ENCODE data around the gene RASSF10.

DNA sequence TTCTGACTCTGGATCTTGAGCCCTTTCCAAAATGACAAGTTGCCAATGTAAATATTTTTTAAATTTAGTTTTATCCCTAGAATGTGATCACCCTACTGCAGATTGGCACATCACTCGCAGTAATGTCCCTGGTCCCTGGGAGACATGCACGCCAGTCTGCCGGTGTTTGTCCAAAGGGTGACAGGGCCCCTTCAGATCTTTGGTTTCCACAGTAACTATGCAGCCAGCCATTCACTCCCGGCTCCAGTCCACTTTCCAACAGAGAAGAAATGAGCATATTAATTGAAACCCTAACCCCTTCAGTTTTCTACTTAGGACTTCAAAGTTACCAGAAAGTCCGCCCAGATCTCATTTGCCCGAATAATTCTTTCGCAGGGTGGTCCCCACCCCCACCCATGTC is 25.8 kb upstream of the RASSF10 start:
- TF ChIP-seq, protein P1, sequence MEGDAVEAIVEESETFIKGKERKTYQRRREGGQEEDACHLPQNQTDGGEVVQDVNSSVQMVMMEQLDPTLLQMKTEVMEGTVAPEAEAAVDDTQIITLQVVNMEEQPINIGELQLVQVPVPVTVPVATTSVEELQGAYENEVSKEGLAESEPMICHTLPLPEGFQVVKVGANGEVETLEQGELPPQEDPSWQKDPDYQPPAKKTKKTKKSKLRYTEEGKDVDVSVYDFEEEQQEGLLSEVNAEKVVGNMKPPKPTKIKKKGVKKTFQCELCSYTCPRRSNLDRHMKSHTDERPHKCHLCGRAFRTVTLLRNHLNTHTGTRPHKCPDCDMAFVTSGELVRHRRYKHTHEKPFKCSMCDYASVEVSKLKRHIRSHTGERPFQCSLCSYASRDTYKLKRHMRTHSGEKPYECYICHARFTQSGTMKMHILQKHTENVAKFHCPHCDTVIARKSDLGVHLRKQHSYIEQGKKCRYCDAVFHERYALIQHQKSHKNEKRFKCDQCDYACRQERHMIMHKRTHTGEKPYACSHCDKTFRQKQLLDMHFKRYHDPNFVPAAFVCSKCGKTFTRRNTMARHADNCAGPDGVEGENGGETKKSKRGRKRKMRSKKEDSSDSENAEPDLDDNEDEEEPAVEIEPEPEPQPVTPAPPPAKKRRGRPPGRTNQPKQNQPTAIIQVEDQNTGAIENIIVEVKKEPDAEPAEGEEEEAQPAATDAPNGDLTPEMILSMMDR (IDR thresholded peaks at IDR 0.05; ENCODE audit: insufficient read depth, low read depth, low read length): no peak
- TF ChIP-seq EZH2 (IDR thresholded peaks at IDR 0.05; ENCODE audit: insufficient read depth, low read length): no peak
